Erythroblast (primary cell): ENCODE data around the gene ADRA2A.

Experiments used
- GATA1 ChIP-seq: IDR thresholded peaks from 2 replicates; pipeline ENCODE4 v1.6.1; 2011; ENCODE audit warnings: low read depth, mild to moderate bottlenecking, control low read depth, low read length, moderate library complexity
- POLR2A ChIP-seq: IDR thresholded peaks from 2 replicates; pipeline ENCODE4 v1.6.1; 2011; ENCODE audit warnings: mild to moderate bottlenecking, low read length

GRCh38 chr10:111101796-111102195 lies 25.0 kb downstream of the ADRA2A start:
- TF ChIP-seq POLR2A = no peak
- no peak for TF ChIP-seq GATA1
